Pancreas (tissue), 10 donors: ENCODE measurements around the gene ADCY1. TPM values are rescaled to one million over a fixed set of nuclear protein-coding genes. Genes with fewer than 3 reads are reported as not detected.
A peak's percentile ranks its signal among the peaks of the same experiment; 100 is the strongest.

ENCODE experiments used
- ATAC-seq, 4 donors: fragments of 200-7000 bp; cut with Tn5 transposase; one replicate each; pipeline versions ENCODE4 v1.8.0 to v1.9.1; 2020; ENCODE audit warnings: mild to moderate bottlenecking in 4 of 4, moderate library complexity in 4 of 4
- DNase-seq, 6 donors: peaks; one replicate each; pipeline ENCODE4 v3.0.0-alpha.2; 2020
- FAIRE-seq: peaks from 2 replicates; lab custom pipeline; 2012; peaks lifted over from hg19 to GRCh38; lab: Jason Lieb, UNC
- H3K27ac ChIP-seq, 4 donors: fragments of 200-600 bp; sonication (generic); 1 replicate in 3 of 4; 2 replicates in 1 of 4; pipeline versions ENCODE4 v1.5.0 to v1.8.0; 2020
- H3K27me3 ChIP-seq, 4 donors: fragments of 200-600 bp; one replicate each; pipeline ENCODE4 v1.8.0; 2021
- H3K36me3 ChIP-seq, 3 donors: fragments of 200-600 bp; sonication (generic) in 1 of 3; one replicate each; pipeline versions ENCODE4 v1.5.0 to v1.8.0; 2020 to 2021
- H3K4me1 ChIP-seq, 3 donors: fragments of 200-600 bp; one replicate each; pipeline ENCODE4 v1.8.0; 2021
- H3K4me3 ChIP-seq, 4 donors: fragments of 200-600 bp; sonication (generic) in 2 of 4; one replicate each; pipeline versions ENCODE4 v1.5.0 to v1.8.0; 2020 to 2021
- H3K9me3 ChIP-seq, 4 donors: fragments of 200-600 bp; one replicate each; pipeline ENCODE4 v1.8.0; 2021
- CTCF ChIP-seq, 4 donors: fragments of 200-600 bp; sonication (generic) in 3 of 4; IDR thresholded peaks; one replicate each; pipeline versions ENCODE4 v1.5.0 to v1.8.0; 2021; ENCODE audit warnings: antibody characterized with exemption in 4 of 4
- WGBS, 2 donors: extraction: QIAGEN DNeasy Blood & Tissue Kit; methylation state at CpG; one replicate each; pipeline ENCODE4 v1.1.7; 2013; 5-methylcytosine and 5-hydroxymethylcytosine counted together
- intact Hi-C, 3 donors: fragments of 100-400 bp; cut with DNase I; formaldehyde crosslinking; loops; one replicate each; pipeline versions ENCODE4 v1.11.1 to v1.14.2; 2022
- polyA plus RNA-seq, 2 donors: library from polyadenylated mRNA; stranded (reverse); fragments of 200-250 nt; gene quantifications; one replicate each; pipeline ENCODE4 v1.2.3, GENCODE V29; 2013
- total RNA-seq, 6 donors: library from RNA; stranded (reverse); fragmentation: NEBNext Ultra II Directional in 4 of 6; extraction: Animal tissue kit (Norgen Biotek cat#: 25700) in 4 of 6; gene quantifications; one replicate each; pipeline versions ENCODE4 v1.2.1 to v1.2.4, GENCODE V29; 2021 to 2023
- donor health status: healthy with polysubstance abuse.
- donor health status: DM: no; HTN: no; CAD: no; lungs with moderate emphysema.
- donor health status: DM: no; HTN: no; CAD: no.
- donor health status: control.
- donor health status: control.
- donor health status: Bipolar disorder and iron deficiency.
- donor health status: DM: yes; HTN: yes; CAD: no.
- donor health status: DM: no; HTN: no; CAD: no.
- donor health status: DM: no; HTN: no; CAD: no.
- donor health status: DM: yes; HTN: yes; CAD: no.

ADCY1 gene
- total and polyA plus RNA-seq, 8 donors: 1.0 to 5.8 (median 4.2) TPM

DNA sequence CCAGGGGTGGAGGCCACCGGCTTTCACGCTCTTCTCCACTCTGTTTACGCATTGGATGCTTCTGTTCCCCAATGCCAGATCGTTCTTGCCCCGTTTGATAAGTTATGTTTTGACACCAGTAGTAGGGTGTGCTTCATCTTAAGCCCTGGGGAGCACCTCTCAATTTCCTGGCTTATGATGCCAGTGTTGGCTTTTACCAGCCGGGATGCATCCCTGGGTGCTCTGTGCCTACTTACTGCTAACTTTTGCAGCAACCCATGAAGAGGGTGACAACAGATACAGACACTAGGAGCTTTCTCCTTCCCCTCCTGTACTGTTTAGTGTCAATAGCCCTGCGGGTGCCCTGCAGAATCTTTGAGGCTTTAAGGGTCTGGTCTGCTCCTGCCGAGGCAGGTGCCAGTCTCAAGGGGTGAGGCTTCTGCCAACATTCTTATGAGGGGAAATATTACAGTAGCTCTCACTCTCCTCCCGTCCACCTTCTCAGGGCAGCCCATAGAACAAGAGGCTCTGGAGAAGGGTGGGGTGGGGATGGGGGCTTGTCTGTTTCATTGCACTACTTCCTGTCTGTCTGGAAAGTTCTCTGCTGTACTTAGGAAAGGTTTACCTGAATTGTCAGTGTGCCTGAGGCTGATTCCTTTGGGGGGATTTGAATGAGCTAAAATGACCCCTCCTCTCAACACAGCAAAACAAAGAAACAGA lies 23.3 kb downstream of the ADCY1 start:
- no peak for FAIRE-seq

DNA sequence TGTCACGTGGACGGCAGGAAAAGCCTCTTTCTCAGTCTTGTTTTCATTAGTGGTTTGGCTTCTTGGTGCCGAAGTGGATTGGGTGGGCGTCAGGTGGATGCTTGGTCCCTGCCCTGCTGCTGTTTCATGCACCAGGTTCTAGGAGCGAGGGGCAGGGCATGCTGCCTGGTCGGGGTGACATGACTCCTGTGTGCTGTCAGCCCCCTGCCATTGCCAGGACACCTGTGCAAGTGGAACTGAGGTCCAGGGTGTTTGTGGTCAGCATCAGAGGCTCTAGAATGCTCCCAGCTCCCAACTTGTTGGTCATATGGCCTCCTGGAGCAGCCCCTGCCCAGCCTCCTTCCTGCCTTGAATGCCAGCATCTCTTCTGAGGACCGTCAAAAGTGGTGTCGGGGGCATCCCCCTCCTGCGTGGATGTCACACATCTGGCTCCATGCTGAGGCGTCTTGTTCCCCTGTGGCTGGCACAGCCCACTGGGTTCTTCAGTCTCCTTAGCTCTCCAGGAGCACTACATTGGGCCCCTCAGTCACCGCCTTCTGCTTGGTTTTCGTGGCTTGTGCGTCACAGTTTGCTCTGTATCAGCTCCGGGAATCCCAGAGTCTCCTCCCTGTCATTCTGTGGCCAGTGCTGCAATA lies 24.8 kb downstream of the ADCY1 start:
- WGBS, 2 donors: 88 to 91% methylated on average over 14 of the region's 14 CpGs
- peak in 2 of 6 donors; percentile 5 to 32 for DNase-seq
- intact Hi-C loops: no loop called here

More for the DNA sequence above, 23.3 kb downstream of the ADCY1 start:
- Histone ChIP-seq H3K36me3 (no peaks in the 10 kb centered on the region), H3K27ac (no peak overlapping the region), H3K9me3 (no peaks in the 10 kb centered on the region), H3K4me1 (no peaks in the 10 kb centered on the region), H3K27me3 (no peaks in the 10 kb centered on the region), H3K4me3 (no peak overlapping the region)
- intact Hi-C loops: no loop called here
- no peak for ATAC-seq
- peak in 2 of 6 donors; percentile 1 to 23 for DNase-seq
- TF ChIP-seq CTCF (IDR thresholded peaks at IDR 0.05): no peak
- WGBS, 2 donors: 80 to 83% methylated on average over 9 of the region's 9 CpGs

DNA sequence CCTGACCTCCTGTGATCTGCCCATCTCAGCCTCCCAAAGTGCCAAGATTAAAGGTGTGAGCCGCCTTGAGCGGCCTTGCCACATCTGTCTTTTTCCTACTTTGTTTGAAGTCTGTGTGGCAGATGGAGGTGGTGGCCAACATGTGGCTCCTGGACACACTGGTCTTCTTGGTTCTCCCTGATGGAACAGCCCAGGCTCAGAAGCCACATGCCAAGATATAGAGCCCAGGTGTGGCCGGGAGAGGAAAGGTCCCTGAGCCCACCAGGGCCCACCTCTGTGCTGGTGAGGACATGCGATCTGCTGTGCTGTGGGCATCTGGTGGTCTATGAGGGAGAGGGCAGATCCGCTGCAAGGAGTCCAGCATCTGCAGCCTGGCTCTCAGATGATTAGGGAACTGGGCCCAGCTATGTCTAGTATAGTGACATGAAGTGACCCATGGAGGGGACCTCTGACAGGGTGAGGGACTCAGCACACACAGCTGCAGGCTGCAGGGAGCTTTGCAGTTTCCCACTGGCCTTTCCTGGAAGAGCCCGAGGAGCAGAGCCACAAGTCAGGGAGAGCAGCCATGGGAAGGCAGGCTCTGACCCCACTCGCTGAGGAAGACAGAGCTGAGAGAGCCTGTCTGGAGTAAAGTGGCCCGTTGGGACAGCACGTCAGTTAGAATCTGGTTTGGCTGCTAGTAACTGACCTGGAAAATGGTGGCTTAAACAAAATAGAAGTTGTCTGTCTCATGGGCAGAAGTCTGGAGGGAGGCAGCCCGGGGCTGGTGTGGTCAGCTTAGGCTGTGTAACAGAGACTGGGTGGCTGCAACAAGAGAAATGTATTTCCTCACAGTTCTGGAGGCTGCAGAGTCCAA lies 25.9 kb downstream of the ADCY1 start:
- FAIRE-seq (no peak), ATAC-seq (no peak), DNase-seq (peak in 2 of 6 donors; percentile 2 to 28)
- Histone ChIP-seq H3K4me3 (no peak overlapping the region), H3K27me3 (no peaks in the 10 kb centered on the region), H3K27ac (no peak overlapping the region), H3K9me3 (no peaks in the 10 kb centered on the region), H3K4me1 (no peaks in the 10 kb centered on the region), H3K36me3 (no peaks in the 10 kb centered on the region)
- intact Hi-C loops: no loop called here
- WGBS, 2 donors: 87 to 92% methylated on average over 10 of the region's 10 CpGs
- no peak for TF ChIP-seq CTCF (IDR thresholded peaks at IDR 0.05)

More for the DNA sequence above, 24.8 kb downstream of the ADCY1 start:
- Histone ChIP-seq H3K27ac (no peak overlapping the region), H3K27me3 (no peaks in the 10 kb centered on the region), H3K4me1 (no peaks in the 10 kb centered on the region), H3K36me3 (no peaks in the 10 kb centered on the region), H3K4me3 (no peak overlapping the region), H3K9me3 (no peaks in the 10 kb centered on the region)
- ATAC-seq (no peak), FAIRE-seq (no peak)
- TF ChIP-seq CTCF (IDR thresholded peaks at IDR 0.05): no peak

DNA sequence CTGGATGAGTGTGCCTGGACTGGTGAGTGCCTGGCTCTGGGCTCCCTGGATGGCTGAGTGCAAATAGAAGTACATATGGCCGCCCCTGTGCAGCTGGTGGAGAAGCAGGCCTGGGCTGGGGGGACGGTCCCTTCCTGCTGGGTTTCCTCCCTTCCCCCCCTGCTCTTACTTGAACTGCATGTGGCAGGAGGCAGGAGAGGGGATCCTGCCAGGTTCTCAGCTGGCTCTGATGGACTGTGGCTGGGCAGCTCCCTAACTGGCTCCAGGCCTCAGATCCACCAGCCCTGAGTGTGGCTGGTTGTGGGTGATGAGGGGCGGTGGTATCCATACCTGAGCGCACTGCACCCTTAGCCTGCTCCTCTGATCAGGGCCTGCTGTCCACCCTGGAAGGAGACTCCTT lies 26.9 kb downstream of the ADCY1 start:
- intact Hi-C loops: no loop called here
- Histone ChIP-seq H3K4me1 (no peaks in the 10 kb centered on the region), H3K27ac (no peak overlapping the region), H3K36me3 (no peaks in the 10 kb centered on the region), H3K9me3 (no peaks in the 10 kb centered on the region), H3K27me3 (no peaks in the 10 kb centered on the region), H3K4me3 (no peak overlapping the region)
- FAIRE-seq (no peak), DNase-seq (peak in 2 of 6 donors; percentile 1 to 18), ATAC-seq (no peak)
- TF ChIP-seq CTCF (IDR thresholded peaks at IDR 0.05): no peak
- WGBS, 2 donors: 91 to 95% methylated on average over 4 of the region's 4 CpGs
